Keratinocyte (primary cell): ENCODE data around the gene FRMPD4. TPM values are rescaled to one million over a fixed set of nuclear protein-coding genes. Genes with fewer than 3 reads are reported as not detected.

Source experiments
- DNase-seq: peaks from one replicate; pipeline ENCODE4 v3.0.0-alpha.2; 2011; ENCODE audit warnings: low read depth, missing footprints, low spot score
- FAIRE-seq: peaks from 2 replicates; lab custom pipeline; 2011; peaks lifted over from hg19 to GRCh38; lab: Jason Lieb, UNC
- H2AFZ ChIP-seq: 2 replicates; pipeline ENCODE4 v1.6.0; 2012; ENCODE audit warnings: low read length, control low read depth, inconsistent platforms; ENCODE audit not compliant: control insufficient read depth
- H3K27ac ChIP-seq: 2 replicates; pipeline ENCODE4 v1.5.1; 2011; ENCODE audit warnings: low read length; ENCODE audit not compliant: control insufficient read depth, insufficient read depth
- H3K27me3 ChIP-seq: 3 replicates; pipeline ENCODE4 v1.6.0; 2011; ENCODE audit warnings: low read length; ENCODE audit not compliant: control insufficient read depth, insufficient read depth; ENCODE audit errors: extremely low read depth
- H3K36me3 ChIP-seq, 2 experiments: 2 replicates in 1 of 2; 3 replicates in 1 of 2; pipeline ENCODE4 v1.5.1; 2011; ENCODE audit warnings: low read length in 2 of 2, mild to moderate bottlenecking in 1 of 2; ENCODE audit not compliant: control insufficient read depth in 2 of 2, insufficient read depth in 2 of 2; ENCODE audit errors: extremely low read depth in 1 of 2
- H3K4me1 ChIP-seq: 3 replicates; pipeline ENCODE4 v1.5.1; 2011; ENCODE audit warnings: low read length; ENCODE audit not compliant: control insufficient read depth, insufficient read depth; ENCODE audit errors: extremely low read depth
- H3K4me2 ChIP-seq: 3 replicates; pipeline ENCODE4 v1.6.0; 2011; ENCODE audit warnings: low read depth, low read length; ENCODE audit not compliant: control insufficient read depth, insufficient read depth; ENCODE audit errors: extremely low read depth
- H3K4me3 ChIP-seq, 3 experiments: fragments of 200-600 bp in 1 of 3; sonication (generic) in 1 of 3; 2 replicates in 2 of 3; 3 replicates in 1 of 3; pipeline ENCODE4 v1.5.1; 2011 to 2016; ENCODE audit warnings: low read length in 3 of 3, mild to moderate bottlenecking in 3 of 3, control low read depth in 2 of 3, inconsistent platforms in 1 of 3, low read depth in 1 of 3, mixed read lengths in 1 of 3, mixed run types in 1 of 3, moderate library complexity in 1 of 3; ENCODE audit not compliant: control insufficient read depth in 2 of 3, insufficient read depth in 2 of 3; ENCODE audit errors: extremely low read depth in 1 of 3
- H3K79me2 ChIP-seq: 2 replicates; pipeline ENCODE4 v1.6.0; 2012; ENCODE audit warnings: low read length; ENCODE audit not compliant: control insufficient read depth, insufficient read depth
- H3K9ac ChIP-seq: 3 replicates; pipeline ENCODE4 v1.6.0; 2011; ENCODE audit warnings: low read length; ENCODE audit not compliant: control insufficient read depth, insufficient read depth; ENCODE audit errors: extremely low read depth
- H3K9me1 ChIP-seq: 3 replicates; pipeline ENCODE4 v1.6.0; 2011; ENCODE audit warnings: low read length; ENCODE audit not compliant: control insufficient read depth, insufficient read depth; ENCODE audit errors: extremely low read depth
- H3K9me3 ChIP-seq: 2 replicates; pipeline ENCODE4 v1.5.1; 2012; ENCODE audit warnings: low read depth, low read length; ENCODE audit not compliant: control insufficient read depth
- H4K20me1 ChIP-seq: 3 replicates; pipeline ENCODE4 v1.6.0; 2011; ENCODE audit warnings: low read length; ENCODE audit not compliant: control insufficient read depth, insufficient read depth; ENCODE audit errors: extremely low read depth
- CTCF ChIP-seq, 3 experiments: IDR thresholded peaks in 1 of 3; conservative IDR thresholded peaks in 1 of 3; optimal IDR thresholded peaks in 1 of 3; 2 replicates in 2 of 3; 3 replicates in 1 of 3; pipeline versions ENCODE3 to v1.5.1; 2011; ENCODE audit warnings: low read length in 3 of 3, mild to moderate bottlenecking in 3 of 3, moderate library complexity in 2 of 3, control low read depth in 1 of 3, inconsistent platforms in 1 of 3; ENCODE audit not compliant: insufficient read depth in 2 of 3; ENCODE audit errors: extremely low read depth in 1 of 3
- EZH2 ChIP-seq: IDR thresholded peaks from one replicate; pipeline ENCODE4 v1.6.1; 2012; ENCODE audit warnings: inconsistent platforms, mild to moderate bottlenecking, low read length, moderate library complexity
- dilution Hi-C: fragments of 300-500 bp; cut with MboI; formaldehyde crosslinking; loops from one replicate; pipeline ENCODE4 v1.7.0; 2020; ENCODE audit warnings: low sequenced_read_pairs; ENCODE audit not compliant: extremely low pct_ligation_motif_present
- polyA plus RNA-seq, 5 experiments: library from polyadenylated mRNA; depleted of rRNA in 3 of 5; stranded (reverse) in 3 of 5; stranded (forward) in 1 of 5; unstranded in 1 of 5; fragments of >200 nt; gene quantifications; 1 replicate in 1 of 5; 2 replicates in 3 of 5; 3 replicates in 1 of 5; pipeline versions ENCODE4 v1.2.1 to v1.2.3, GENCODE V29; 2011 to 2012; ENCODE audit warnings: missing spikeins in 2 of 5, low read depth in 1 of 5, low replicate concordance in 1 of 5

The FRMPD4 gene
- polyA plus RNA-seq, 1 donor (not counting 4 experiments of a cell fraction or from before 2014, with no cell fraction given): 0.05 TPM

- Histone ChIP-seq H3K4me2 (no peak overlapping the region), H3K4me3 (no peak overlapping the region), H3K4me1 (no peaks in the 10 kb centered on the region), H3K27ac (no peak overlapping the region), H2AFZ (no peak overlapping the region), H3K9me3 (no peaks in the 10 kb centered on the region), H3K36me3 (no peaks in the 10 kb centered on the region), H4K20me1 (no peaks in the 10 kb centered on the region), H3K9ac (no peak overlapping the region), H3K27me3 (no peaks in the 10 kb centered on the region), H3K9me1 (no peaks in the 10 kb centered on the region), H3K79me2 (no peaks in the 10 kb centered on the region)
- TF ChIP-seq CTCF (optimal IDR thresholded peaks at IDR 0.05 in 1 of 3, IDR thresholded peaks at IDR 0.05 in 1 of 3, conservative IDR thresholded peaks at IDR 0.05 in 1 of 3; ENCODE audit: extremely low read depth in 1 of 3, insufficient read depth in 2 of 3, low read length in 3 of 3) (no peak), EZH2 (no peak)
- dilution Hi-C loops: no loop called here
- no peak for FAIRE-seq
- DNase-seq: no peak
Measured at GRCh38 chrX:12647230-12647629, 509.0 kb downstream of the FRMPD4 start.

GRCh38 chrX:12648995-12649394, 510.7 kb downstream of the FRMPD4 start:
- no peaks in the 10 kb centered on the region for H4K20me1 ChIP-seq
- no peak overlapping the region for H3K9ac ChIP-seq
- DNase-seq: no peak
- H3K4me2 ChIP-seq: no peak overlapping the region
- H3K79me2 ChIP-seq: no peaks in the 10 kb centered on the region
- no peaks in the 10 kb centered on the region for H3K36me3 ChIP-seq
- no peaks in the 10 kb centered on the region for H3K9me1 ChIP-seq
- H3K27ac ChIP-seq: no peak overlapping the region
- dilution Hi-C loops: no loop called here
- H3K4me1 ChIP-seq: no peaks in the 10 kb centered on the region
- H3K4me3 ChIP-seq: no peak overlapping the region
- no peaks in the 10 kb centered on the region for H3K9me3 ChIP-seq
- peak overlapping the region; percentile 16 for H2AFZ ChIP-seq
- no peaks in the 10 kb centered on the region for H3K27me3 ChIP-seq
- no peak for TF ChIP-seq EZH2
- no peak for TF ChIP-seq CTCF (optimal IDR thresholded peaks at IDR 0.05 in 1 of 3, IDR thresholded peaks at IDR 0.05 in 1 of 3, conservative IDR thresholded peaks at IDR 0.05 in 1 of 3; ENCODE audit: extremely low read depth in 1 of 3, insufficient read depth in 2 of 3, low read length in 3 of 3)
- FAIRE-seq: no peak
